ENCODE data around the gene NLRP1. TPM values are rescaled to one million over a fixed set of nuclear protein-coding genes. Genes with fewer than 3 reads are reported as not detected.
A peak's percentile ranks its signal among the peaks of the same experiment; 100 is the strongest.

Gene NLRP1
- total RNA-seq, 1 donor from 2014 or later = 67.7 TPM

GRCh38 chr17:5472511-5472910 is 111.8 kb downstream of the NLRP1 start:
- peaks cover 0 to 4% of the 10 kb centered on the region in 2 donors for H3K4me1 ChIP-seq
- peaks cover 45 to 52% of the 10 kb centered on the region in 2 donors for H3K36me3 ChIP-seq
- no peak overlapping the region for H3K27ac ChIP-seq
- H3K4me3 ChIP-seq = no peak overlapping the region
- H3K9me3 ChIP-seq = no peaks in the 10 kb centered on the region
- intact Hi-C loops (cut with DNase I) = no loop called here
- no peak for TF ChIP-seq CTCF (IDR thresholded peaks at IDR 0.05)
- H3K27me3 ChIP-seq = no peaks in the 10 kb centered on the region
- no peak for DNase-seq (ENCODE audit: low spot score in 2 of 2)

GRCh38 chr17:5468075-5468473 is 116.2 kb downstream of the NLRP1 start:
- Histone ChIP-seq H3K27ac (peak overlapping the region in 1 of 2 donors; percentile 71), H3K4me3 (peak overlapping the region; percentile 59 to 85), H3K4me1 (peaks cover 2 to 9% of the 10 kb centered on the region in 2 donors), H3K36me3 (peaks cover 6 to 13% of the 10 kb centered on the region in 2 donors), H3K9me3 (no peaks in the 10 kb centered on the region), H3K27me3 (no peaks in the 10 kb centered on the region)
- no peak for DNase-seq (ENCODE audit: low spot score in 2 of 2)
- no peak for TF ChIP-seq CTCF (IDR thresholded peaks at IDR 0.05)
- intact Hi-C loops (cut with DNase I) = loop anchor here (2.0 to 5.0 kb wide), 2 partner anchors 29 to 46 kb away; partner anchors contain the start of genes C1QBP and RPAIN

- intact Hi-C loops (cut with DNase I) = loop anchor here (5.0 kb wide), 1 partner anchor 45 kb away; the partner anchor contains the start of gene RPAIN
- Histone ChIP-seq H3K27ac (no peak overlapping the region), H3K4me1 (peaks cover 2 to 9% of the 10 kb centered on the region in 2 donors), H3K4me3 (peak overlapping the region; percentile 59 to 85), H3K36me3 (peaks cover 3 to 11% of the 10 kb centered on the region in 2 donors), H3K9me3 (no peaks in the 10 kb centered on the region), H3K27me3 (no peaks in the 10 kb centered on the region)
- no peak for TF ChIP-seq CTCF (IDR thresholded peaks at IDR 0.05)
- no peak for DNase-seq (ENCODE audit: low spot score in 2 of 2)
Measured at GRCh38 chr17:5467416-5467815, 116.9 kb downstream of the NLRP1 start.

GRCh38 chr17:5466295-5466694 is 118.0 kb downstream of the NLRP1 start:
- intact Hi-C loops (cut with DNase I) = loop anchor here (5.0 kb wide), 1 partner anchor 44 kb away; the partner anchor contains the start of gene RPAIN
- Histone ChIP-seq H3K36me3 (peaks cover 9 to 12% of the 10 kb centered on the region in 2 donors), H3K4me3 (no peak overlapping the region), H3K9me3 (no peaks in the 10 kb centered on the region), H3K4me1 (peaks cover 2 to 9% of the 10 kb centered on the region in 2 donors), H3K27me3 (no peaks in the 10 kb centered on the region), H3K27ac (no peak overlapping the region)
- TF ChIP-seq CTCF (IDR thresholded peaks at IDR 0.05) = no peak
- DNase-seq (ENCODE audit: low spot score in 2 of 2) = no peak

GRCh38 chr17:5464717-5465507 is 119.4 kb downstream of the NLRP1 start:
- no peak for TF ChIP-seq CTCF (IDR thresholded peaks at IDR 0.05)
- no peaks in the 10 kb centered on the region for H3K9me3 ChIP-seq
- H3K4me3 ChIP-seq = no peak overlapping the region
- peaks cover 2 to 9% of the 10 kb centered on the region in 2 donors for H3K4me1 ChIP-seq
- H3K27me3 ChIP-seq = no peaks in the 10 kb centered on the region
- H3K36me3 ChIP-seq = peaks cover 15 to 20% of the 10 kb centered on the region in 2 donors
- DNase-seq (ENCODE audit: low spot score in 2 of 2) = no peak
- H3K27ac ChIP-seq = no peak overlapping the region
- intact Hi-C loops (cut with DNase I) = loop anchor here (5.0 kb wide), 1 partner anchor 43 kb away; the partner anchor contains the start of gene RPAIN

Other genes starting within 250 kb of the NLRP1 start
- 102 TPM for gene NUP88, start 164.8 kb downstream of the NLRP1 start, total RNA-seq
- gene RPAIN, start 164.3 kb downstream of the NLRP1 start, total RNA-seq = 6.4 TPM
- gene C1QBP, start 145.4 kb downstream of the NLRP1 start, total RNA-seq = 152 TPM
- gene DHX33, start 115.5 kb downstream of the NLRP1 start, total RNA-seq = 9.0 TPM
- 7.5 TPM for gene DERL2, start 98.3 kb downstream of the NLRP1 start, total RNA-seq
- gene MIS12, start 97.9 kb downstream of the NLRP1 start, total RNA-seq = 17.5 TPM